Endothelial cell of umbilical vein (primary cell): ENCODE measurements around the gene LMF1. TPM values are rescaled to one million over a fixed set of nuclear protein-coding genes. Genes with fewer than 3 reads are reported as not detected.

Experiments
- BruUV-seq: library from RNA; stranded (reverse); fragments of 400-500 nt; replicated peaks from 2 replicates; lab custom pipeline; 2021; lab: Mats Ljungman, UMichigan
- CTCF ChIA-PET: fragments of 300-600, 350-600 bp; sonication (Branson Sonifier 250); formaldehyde crosslinking; loops from one replicate; lab custom pipeline; 2021; ENCODE audit warnings: antibody characterized with exemption, inconsistent platforms; lab: Charles Lee
- POLR2A ChIA-PET: fragments of 300-600, 350-600 bp; sonication (Branson Sonifier 250); formaldehyde crosslinking; loops from one replicate; lab custom pipeline; 2021; ENCODE audit warnings: antibody characterized with exemption, inconsistent platforms; lab: Charles Lee
- DNase-seq: peaks from one replicate; pipeline ENCODE4 v3.0.0-alpha.2; 2011; ENCODE audit warnings: low read depth, low spot score
- FAIRE-seq: peaks from 2 replicates; lab custom pipeline; 2011; peaks lifted over from hg19 to GRCh38; lab: Jason Lieb, UNC
- H2AFZ ChIP-seq: 2 replicates; pipeline ENCODE4 v1.6.0; 2012; ENCODE audit warnings: low read depth, low read length, control low read depth, inconsistent platforms
- H3K27ac ChIP-seq: 2 replicates; pipeline ENCODE4 v1.5.1; 2011; ENCODE audit warnings: low read depth, mild to moderate bottlenecking, control low read depth, low read length, moderate library complexity; ENCODE audit not compliant: insufficient read depth
- H3K27me3 ChIP-seq, 2 experiments: 2 replicates each; pipeline versions ENCODE4 v1.6.0 to v1.6.1; 2011; ENCODE audit warnings: low read length in 2 of 2, mixed read lengths in 1 of 2; ENCODE audit not compliant: control insufficient read depth in 2 of 2, insufficient read depth in 2 of 2
- H3K36me3 ChIP-seq, 2 experiments: 2 replicates in 1 of 2; 3 replicates in 1 of 2; pipeline ENCODE4 v1.5.1; 2011; ENCODE audit warnings: low read length in 2 of 2, mild to moderate bottlenecking in 1 of 2, moderate library complexity in 1 of 2; ENCODE audit not compliant: control insufficient read depth in 2 of 2, insufficient read depth in 2 of 2; ENCODE audit errors: extremely low read depth in 1 of 2
- H3K4me1 ChIP-seq: 3 replicates; pipeline ENCODE4 v1.5.1; 2011; ENCODE audit warnings: mild to moderate bottlenecking, low read length; ENCODE audit not compliant: control insufficient read depth, insufficient read depth; ENCODE audit errors: extremely low read depth
- H3K4me2 ChIP-seq: 2 replicates; pipeline ENCODE4 v1.6.1; 2011; ENCODE audit warnings: low read length, control low read depth, mixed read lengths; ENCODE audit not compliant: insufficient read depth
- H3K4me3 ChIP-seq, 3 experiments: fragments of 200-600 bp in 1 of 3; sonication (generic), shearing (Covaris generic) in 1 of 3; replicated peaks in 1 of 3; 2 replicates each; pipeline ENCODE4 v1.5.1; 2011 to 2016; ENCODE audit warnings: control low read depth in 3 of 3, low read length in 3 of 3, mild to moderate bottlenecking in 2 of 3, inconsistent platforms in 1 of 3, low read depth in 1 of 3, moderate library complexity in 1 of 3; ENCODE audit not compliant: insufficient read depth in 1 of 3
- H3K79me2 ChIP-seq: 2 replicates; pipeline ENCODE4 v1.6.0; 2012; ENCODE audit warnings: low read length, inconsistent platforms; ENCODE audit not compliant: control insufficient read depth, insufficient read depth
- H3K9ac ChIP-seq: replicated peaks from 2 replicates; pipeline ENCODE3; 2011; ENCODE audit warnings: low read length, control low read depth; ENCODE audit not compliant: insufficient read depth; ENCODE audit errors: extremely low read depth
- H3K9me1 ChIP-seq: replicated peaks from 3 replicates; pipeline ENCODE4 v1.6.0; 2011; ENCODE audit warnings: mild to moderate bottlenecking, low read length; ENCODE audit not compliant: control insufficient read depth, insufficient read depth; ENCODE audit errors: extremely low read depth
- H3K9me3 ChIP-seq: replicated peaks from 2 replicates; pipeline ENCODE4 v1.5.1; 2012; ENCODE audit warnings: low read length, inconsistent platforms; ENCODE audit not compliant: control insufficient read depth, insufficient read depth
- H4K20me1 ChIP-seq: replicated peaks from 2 replicates; pipeline ENCODE3; 2011; ENCODE audit warnings: mild to moderate bottlenecking, low read length; ENCODE audit not compliant: control insufficient read depth, insufficient read depth; ENCODE audit errors: extremely low read depth
- CTCF ChIP-seq, 2 donors: IDR thresholded peaks; 1 replicate in 1 of 2; 2 replicates in 1 of 2; pipeline ENCODE4 v1.5.1; 2011; ENCODE audit warnings: low read length in 2 of 2, mild to moderate bottlenecking in 2 of 2, moderate library complexity in 2 of 2, control low read depth in 1 of 2, inconsistent platforms in 1 of 2, low read depth in 1 of 2; ENCODE audit not compliant: insufficient read depth in 1 of 2; ENCODE audit errors: extremely low read depth in 1 of 2
- EZH2 ChIP-seq: IDR thresholded peaks from 2 replicates; pipeline ENCODE4 v1.6.1; 2012; ENCODE audit warnings: borderline replicate concordance, low read depth, mild to moderate bottlenecking, moderate library complexity, low read length, inconsistent platforms; ENCODE audit not compliant: severe bottlenecking
- FOS ChIP-seq: IDR thresholded peaks from 2 replicates; pipeline ENCODE4 v1.6.1; 2011; ENCODE audit warnings: mild to moderate bottlenecking, low read length, moderate library complexity, borderline replicate concordance; ENCODE audit not compliant: insufficient read depth
- GATA2 ChIP-seq: IDR thresholded peaks from 2 replicates; pipeline ENCODE4 v1.7.0; 2011; ENCODE audit warnings: low read depth, mild to moderate bottlenecking, moderate library complexity, mixed read lengths, low read length; ENCODE audit not compliant: insufficient read length, insufficient read depth
- JUN ChIP-seq: IDR thresholded peaks from 2 replicates; pipeline ENCODE4 v1.6.1; 2011; ENCODE audit warnings: borderline replicate concordance, low read depth; ENCODE audit not compliant: insufficient read length, insufficient read depth
- MAX ChIP-seq: IDR thresholded peaks from 2 replicates; pipeline ENCODE4 v1.6.1; 2011; ENCODE audit not compliant: insufficient read depth, insufficient read length
- MYC ChIP-seq: IDR thresholded peaks from one replicate; pipeline ENCODE4 v1.6.1; 2011; ENCODE audit warnings: mild to moderate bottlenecking, low read depth, low read length
- POLR2A ChIP-seq: IDR thresholded peaks from 2 replicates; pipeline ENCODE4 v1.6.1; 2012; ENCODE audit warnings: low read depth, mild to moderate bottlenecking, control low read depth, low read length
- POLR2AphosphoS5 ChIP-seq: IDR thresholded peaks from 2 replicates; pipeline ENCODE4 v1.6.1; 2012; ENCODE audit warnings: low read depth, mild to moderate bottlenecking, control low read depth, low read length, moderate library complexity; ENCODE audit not compliant: insufficient read depth
- dilution Hi-C: fragments of 300-500 bp; cut with MboI; formaldehyde crosslinking; loops from one replicate; pipeline ENCODE4 v1.15.0; 2019; ENCODE audit warnings: low sequenced_read_pairs; ENCODE audit not compliant: extremely low pct_ligation_motif_present
- intact Hi-C: fragments of 100-400 bp; cut with micrococcal nuclease; formaldehyde crosslinking; loops from one replicate; pipeline ENCODE4 v1.10.0; 2022
- polyA plus RNA-seq, 4 experiments: library from polyadenylated mRNA; depleted of rRNA in 3 of 4; stranded (reverse) in 3 of 4; unstranded in 1 of 4; fragments of >200 nt; gene quantifications; 2 replicates each; pipeline versions ENCODE4 v1.2.1 to v1.2.3, GENCODE V29; 2011 to 2012; ENCODE audit warnings: missing spikeins in 1 of 4
- total RNA-seq: library from RNA; stranded (reverse); gene quantifications from 2 replicates; pipeline ENCODE4 v1.2.3, GENCODE V29; 2021

LMF1 gene
- total and polyA plus RNA-seq, 2 donors (not counting 3 experiments of a cell fraction or from before 2014, with no cell fraction given) = 17.8 TPM

GRCh38 chr16:906296-906695 is 64.5 kb downstream of the LMF1 start:
- H3K79me2 ChIP-seq = no peaks in the 10 kb centered on the region
- dilution Hi-C loops (no loop called here), intact Hi-C loops (no loop called here)
- H3K4me2 ChIP-seq = no peak overlapping the region
- H3K27ac ChIP-seq = no peak overlapping the region
- BruUV-seq = no TSS peak
- TF ChIP-seq JUN (no peak), POLR2A (no peak), MAX (no peak), CTCF (IDR thresholded peaks at IDR 0.05; ENCODE audit: extremely low read depth in 1 of 2, insufficient read depth in 1 of 2, low read depth in 1 of 2, low read length in 2 of 2) (no peak), FOS (no peak), POLR2AphosphoS5 (no peak), GATA2 (no peak), MYC (no peak), EZH2 (no peak)
- no peaks in the 10 kb centered on the region for H3K27me3 ChIP-seq
- no peaks in the 10 kb centered on the region for H4K20me1 ChIP-seq
- H3K4me3 ChIP-seq = no peak overlapping the region
- no peak overlapping the region for H2AFZ ChIP-seq
- H3K36me3 ChIP-seq = no peaks in the 10 kb centered on the region
- ChIA-PET POLR2A (no interaction called here), CTCF (no interaction called here)
- DNase-seq (no peak), FAIRE-seq (no peak)
- no peaks in the 10 kb centered on the region for H3K9me1 ChIP-seq
- no peak overlapping the region for H3K9ac ChIP-seq
- no peaks in the 10 kb centered on the region for H3K9me3 ChIP-seq
- no peaks in the 10 kb centered on the region for H3K4me1 ChIP-seq
